Activated CD8-positive, alpha-beta T cell treated with anti-CD3 and anti-CD28 coated beads, Interleukin-2, amount 10 ng/mL, durations not matched to agents 7 days and 5 days (primary cell): ENCODE measurements around the gene HLA-DRB5. TPM values are rescaled to one million over a fixed set of nuclear protein-coding genes. Genes with fewer than 3 reads are reported as not detected.
A peak's percentile ranks its signal among the peaks of the same experiment; 100 is the strongest.
"Not testable (repeated sequence)": the region's sequence is repeated elsewhere in the genome, so short reads cannot be mapped to it uniquely, and the experiment has no call there.

Experiments used
- ATAC-seq: fragments of 150-1000 bp; cut with Tn5 transposase; one replicate; pipeline ENCODE4 v1.10.0; 2021; ENCODE audit warnings: moderate library complexity
- CTCF ChIA-PET: fragments of 350-600 bp; sonication (Branson Sonifier 250); formaldehyde crosslinking; loops from one replicate; lab custom pipeline; 2021; ENCODE audit warnings: antibody characterized with exemption; lab: Charles Lee
- POLR2A ChIA-PET: fragments of 350-600 bp; sonication (Branson Sonifier 250); formaldehyde crosslinking; loops from one replicate; lab custom pipeline; 2021; ENCODE audit warnings: antibody characterized with exemption; lab: Charles Lee
- DNase-seq: peaks from one replicate; pipeline ENCODE4 v3.0.0-alpha.2; 2020
- H3K27ac Mint-ChIP-seq: one replicate; pipeline ENCODE4 v1.8.0; 2021; ENCODE audit warnings: mild to moderate bottlenecking, mixed read lengths
- H3K27me3 Mint-ChIP-seq: one replicate; pipeline ENCODE4 v1.8.0; 2021; ENCODE audit warnings: low read depth, mixed read lengths
- H3K36me3 Mint-ChIP-seq: one replicate; pipeline ENCODE4 v1.8.0; 2021; ENCODE audit warnings: low read depth, mixed read lengths
- H3K4me1 Mint-ChIP-seq: one replicate; pipeline ENCODE4 v1.8.0; 2021; ENCODE audit warnings: low read depth, mixed read lengths
- H3K4me3 Mint-ChIP-seq: one replicate; pipeline ENCODE4 v1.8.0; 2021; ENCODE audit warnings: mild to moderate bottlenecking, mixed read lengths
- H3K9me3 Mint-ChIP-seq: one replicate; pipeline ENCODE4 v1.8.0; 2022; ENCODE audit warnings: mixed read lengths; ENCODE audit not compliant: insufficient read depth
- total RNA-seq, 2 experiments: library from RNA; stranded (reverse); gene quantifications; one replicate each; pipeline ENCODE4 v1.2.3, GENCODE V29; 2021

HLA-DRB5 gene
- total RNA-seq: 10 to 100 TPM; 15.0 to 16.9 TPM

DNA sequence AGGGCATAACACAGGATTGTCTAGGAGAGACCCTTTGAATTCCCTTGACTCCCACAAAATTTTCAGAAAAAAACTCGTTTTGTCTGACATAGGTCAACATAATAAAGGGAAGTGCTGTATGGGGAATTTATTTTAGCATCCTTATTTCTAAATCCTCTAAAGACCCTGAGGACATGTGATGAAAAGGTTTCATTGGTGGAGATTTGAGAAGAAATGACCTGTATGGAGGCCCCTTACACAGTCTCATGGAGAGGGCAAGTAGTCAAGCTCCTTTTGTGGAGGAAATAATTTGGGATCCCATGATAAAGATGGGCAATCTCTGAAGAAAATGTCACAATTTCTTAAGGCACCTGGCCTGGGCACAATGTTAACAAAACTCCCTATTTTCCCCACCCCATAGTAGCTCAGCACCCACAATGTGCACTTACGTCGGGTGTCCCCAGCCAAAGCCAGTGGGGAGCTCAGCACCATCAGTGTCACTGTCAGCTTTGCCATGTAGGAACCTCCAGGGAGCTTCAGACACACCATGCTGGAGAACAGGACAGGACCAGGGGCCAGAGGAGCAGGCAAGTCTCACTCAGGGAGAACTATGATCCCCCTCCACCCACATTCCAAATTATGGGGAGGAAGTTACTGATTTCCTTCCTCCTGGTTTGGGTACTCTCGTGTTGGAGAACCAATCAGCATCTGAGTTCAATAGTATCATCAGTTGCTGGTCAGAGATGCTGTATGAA is at the start of gene HLA-DRB5:
TSS of gene HLA-DRB5 (minus strand) at position 591 of the 734 bp plus-strand sequence. CDS start at position 528, 63 bp downstream.
- Mint-ChIP-seq H3K36me3 (no peaks in the 10 kb centered on the region), H3K9me3 (no peaks in the 10 kb centered on the region), H3K27ac (peak within 1 kb of the TSS; percentile 46), H3K4me1 (peaks cover 5% of the 10 kb centered on the region), H3K27me3 (peaks cover 18% of the 10 kb centered on the region), H3K4me3 (peak within 1 kb of the TSS; percentile 57)
- ATAC-seq: peak; percentile 47
- POLR2A ChIA-PET: no interaction called here
- DNase-seq: peak; percentile 21
- CTCF ChIA-PET: no interaction called here

DNA sequence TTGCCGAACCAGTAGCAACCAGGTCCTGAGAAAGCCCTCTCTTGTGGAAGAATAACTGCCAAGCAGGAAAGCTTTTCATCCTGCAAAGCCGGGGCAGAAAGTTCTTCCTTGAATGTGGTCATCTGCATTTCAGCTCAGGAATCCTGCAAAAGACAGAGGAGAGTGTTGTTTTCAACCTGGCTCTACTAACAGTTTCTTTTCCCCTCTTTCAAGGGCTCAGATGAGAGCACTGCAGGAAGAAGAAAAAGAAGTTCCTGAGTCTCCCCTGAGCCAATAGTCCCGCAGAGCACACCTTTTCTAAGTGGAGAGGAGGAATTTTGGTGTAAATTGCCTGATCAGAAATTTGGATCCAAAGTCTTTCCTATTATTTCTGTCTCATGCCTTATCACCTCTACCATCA is 48.9 kb upstream of the HLA-DRB5 start:
- POLR2A ChIA-PET: no interaction called here
- ATAC-seq: no peak
- peak overlapping the region; percentile 51 for H3K27ac Mint-ChIP-seq
- no peaks in the 10 kb centered on the region for H3K9me3 Mint-ChIP-seq
- no peak for DNase-seq
- peaks cover 32% of the 10 kb centered on the region for H3K4me1 Mint-ChIP-seq
- H3K4me3 Mint-ChIP-seq: peak overlapping the region; percentile 23
- peaks cover 30% of the 10 kb centered on the region for H3K36me3 Mint-ChIP-seq
- peaks cover 10% of the 10 kb centered on the region for H3K27me3 Mint-ChIP-seq
- CTCF ChIA-PET: no interaction called here

DNA sequence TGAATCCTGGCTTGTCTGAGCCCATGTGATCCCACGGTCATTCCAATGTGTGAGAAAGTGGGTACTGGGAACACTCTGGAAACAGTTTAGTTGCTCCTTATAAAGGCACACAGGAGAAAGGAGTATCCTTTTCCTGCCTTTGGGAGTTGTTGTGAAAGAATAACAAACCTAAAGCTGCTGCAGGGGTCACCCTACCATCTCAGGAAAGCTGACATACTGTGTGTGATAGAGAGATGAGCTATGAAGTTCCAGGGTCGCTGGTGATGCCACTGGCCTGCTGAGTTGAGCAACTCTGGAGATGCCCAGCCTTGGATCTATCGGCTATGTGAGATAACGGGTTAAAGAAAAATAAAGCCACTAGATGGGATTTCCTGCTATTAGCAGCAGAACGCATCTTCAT is 47.4 kb upstream of the HLA-DRB5 start:
- H3K27me3 Mint-ChIP-seq: peaks cover 13% of the 10 kb centered on the region
- CTCF ChIA-PET, H3K27ac Mint-ChIP-seq, H3K9me3 Mint-ChIP-seq, H3K4me3 Mint-ChIP-seq, ATAC-seq, POLR2A ChIA-PET, DNase-seq: not testable (repeated sequence)
- peaks cover 26% of the 10 kb centered on the region for H3K4me1 Mint-ChIP-seq
- peaks cover 25% of the 10 kb centered on the region for H3K36me3 Mint-ChIP-seq

DNA sequence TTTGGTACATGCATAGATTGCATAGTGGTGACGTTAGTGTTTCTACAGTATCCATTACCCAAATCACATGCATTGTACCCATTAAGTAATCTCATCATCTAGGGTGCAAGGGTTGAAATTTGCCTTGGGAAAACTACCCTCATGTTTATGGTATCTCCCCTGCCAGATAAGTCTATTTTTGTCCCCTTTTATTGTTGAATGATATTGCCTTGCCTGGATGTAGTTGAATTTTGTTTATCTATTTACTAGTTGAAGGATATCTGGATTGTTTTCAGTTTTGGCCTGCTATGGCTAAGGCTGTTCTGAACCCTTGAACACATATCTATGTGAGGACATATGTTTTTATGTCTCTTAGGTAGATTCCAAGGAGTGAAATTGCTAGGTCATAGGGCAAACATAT is 46.2 kb upstream of the HLA-DRB5 start:
- DNase-seq (no peak), ATAC-seq (no peak)
- ChIA-PET POLR2A (no interaction called here), CTCF (no interaction called here)
- no peaks in the 10 kb centered on the region for H3K9me3 Mint-ChIP-seq
- peaks cover 24% of the 10 kb centered on the region for H3K4me1 Mint-ChIP-seq
- H3K4me3 Mint-ChIP-seq: no peak overlapping the region
- peaks cover 16% of the 10 kb centered on the region for H3K27me3 Mint-ChIP-seq
- H3K36me3 Mint-ChIP-seq: peaks cover 21% of the 10 kb centered on the region
- H3K27ac Mint-ChIP-seq: no peak overlapping the region

DNA sequence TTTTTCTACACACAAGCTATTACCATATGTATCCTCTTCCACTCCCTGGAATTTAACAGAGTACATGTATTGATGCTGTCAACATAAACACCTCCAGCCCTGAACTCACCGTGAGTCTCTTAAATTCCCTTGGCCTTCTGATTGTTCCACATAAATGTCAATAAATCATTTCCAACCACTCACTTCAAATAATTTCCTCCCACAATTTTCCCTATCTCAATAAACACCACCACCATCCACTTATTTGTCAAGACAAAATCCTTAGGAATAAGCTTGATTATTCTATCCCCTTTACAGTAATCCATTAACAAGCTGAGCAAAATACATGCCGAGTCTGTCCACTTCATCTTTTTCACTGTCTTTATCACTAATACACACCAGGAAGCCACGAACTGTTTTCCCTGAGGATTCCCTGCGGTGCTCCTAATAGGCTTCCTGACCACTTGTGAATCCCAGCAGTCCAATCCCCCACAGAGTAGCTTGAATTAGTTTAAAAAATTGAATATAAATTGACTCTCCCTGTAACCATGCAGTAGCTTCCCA is 40.3 kb upstream of the HLA-DRB5 start:
- Mint-ChIP-seq H3K4me1 (peaks cover 15% of the 10 kb centered on the region), H3K27ac (peak overlapping the region; percentile 43), H3K9me3 (no peaks in the 10 kb centered on the region), H3K27me3 (peaks cover 34% of the 10 kb centered on the region), H3K4me3 (no peak overlapping the region), H3K36me3 (no peaks in the 10 kb centered on the region)
- POLR2A ChIA-PET: interaction anchor here (0.6 kb wide), 1 partner anchor 483 kb away, joined by 3 read pairs; no protein-coding TSS in a partner anchor
- CTCF ChIA-PET: interaction anchor here (0.8 kb wide), 1 partner anchor 122 kb away, joined by 3 read pairs; no protein-coding TSS in a partner anchor
- DNase-seq (no peak), ATAC-seq (no peak)

DNA sequence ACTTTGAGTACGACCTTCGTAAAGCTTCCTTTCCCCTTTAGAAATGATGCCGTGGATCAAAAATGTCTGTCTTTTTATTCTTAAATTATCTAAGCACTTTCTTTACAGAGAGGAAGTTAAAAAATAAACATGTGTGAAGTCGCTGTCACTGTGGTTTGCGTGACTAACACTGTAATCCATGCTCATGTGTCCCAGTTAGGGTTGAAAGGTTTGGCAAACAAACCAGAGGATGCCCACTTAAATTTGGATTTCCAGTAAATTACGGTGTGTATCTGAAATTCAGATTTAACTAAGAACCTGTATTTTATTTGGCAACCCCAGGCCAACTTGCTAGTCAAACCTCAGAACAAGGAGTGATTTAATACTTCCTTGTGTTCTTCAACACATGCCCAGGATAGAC is 38.5 kb upstream of the HLA-DRB5 start:
- POLR2A ChIA-PET: no interaction called here
- peak; percentile 22 for DNase-seq
- Mint-ChIP-seq H3K4me1 (peaks cover 15% of the 10 kb centered on the region), H3K9me3 (no peaks in the 10 kb centered on the region), H3K27me3 (peaks cover 31% of the 10 kb centered on the region), H3K4me3 (no peak overlapping the region), H3K36me3 (no peaks in the 10 kb centered on the region), H3K27ac (peak overlapping the region; percentile 50)
- ATAC-seq: no peak
- CTCF ChIA-PET: no interaction called here

DNA sequence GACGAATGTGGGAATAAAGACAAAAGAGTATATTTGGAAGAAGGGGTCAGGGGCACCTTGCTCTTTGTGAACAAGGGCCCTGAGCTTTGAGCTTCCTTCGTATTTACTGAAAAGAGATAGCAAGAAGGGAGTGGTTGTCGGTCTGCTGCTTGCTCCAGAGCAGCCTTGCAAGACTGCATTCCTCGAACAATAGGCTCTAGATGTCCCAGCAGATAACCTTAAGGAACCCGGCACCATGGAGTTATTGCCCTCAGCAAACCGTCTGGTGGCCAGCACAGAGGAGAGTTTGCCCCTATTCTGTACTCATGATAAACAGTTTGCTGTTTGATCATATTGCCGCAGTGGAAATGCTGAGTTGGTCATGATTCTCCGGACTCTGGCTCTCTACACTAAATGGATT is 36.9 kb upstream of the HLA-DRB5 start:
- H3K9me3 Mint-ChIP-seq: no peaks in the 10 kb centered on the region
- H3K27ac Mint-ChIP-seq: no peak overlapping the region
- ATAC-seq (no peak), DNase-seq (no peak)
- ChIA-PET POLR2A (no interaction called here), CTCF (no interaction called here)
- peaks cover 15% of the 10 kb centered on the region for H3K4me1 Mint-ChIP-seq
- peaks cover 38% of the 10 kb centered on the region for H3K27me3 Mint-ChIP-seq
- H3K4me3 Mint-ChIP-seq: no peak overlapping the region
- no peaks in the 10 kb centered on the region for H3K36me3 Mint-ChIP-seq

DNA sequence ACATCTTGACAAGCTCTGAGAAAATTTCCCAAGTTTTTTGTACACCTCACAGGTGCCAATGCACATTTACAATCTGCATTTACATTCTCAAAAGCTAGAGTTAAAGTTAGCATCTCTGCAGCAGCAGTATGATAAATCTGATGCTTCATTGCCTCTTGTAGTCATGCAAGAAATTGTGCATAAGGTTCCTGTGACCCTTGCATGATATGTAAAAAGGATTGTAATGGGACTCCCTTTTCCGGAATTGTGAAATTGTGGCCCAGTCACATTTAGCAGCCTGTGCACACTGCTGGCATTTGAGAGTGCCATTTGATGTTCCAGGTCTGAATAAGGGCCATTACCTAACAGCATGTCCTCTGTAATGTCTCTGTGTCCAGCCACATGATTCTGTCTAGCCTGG is 35.4 kb upstream of the HLA-DRB5 start:
- Mint-ChIP-seq H3K27ac (no peak overlapping the region), H3K9me3 (no peaks in the 10 kb centered on the region), H3K36me3 (no peaks in the 10 kb centered on the region), H3K4me3 (no peak overlapping the region), H3K4me1 (peaks cover 12% of the 10 kb centered on the region), H3K27me3 (peaks cover 32% of the 10 kb centered on the region)
- ATAC-seq (no peak), DNase-seq (no peak)
- ChIA-PET POLR2A (no interaction called here), CTCF (no interaction called here)

DNA sequence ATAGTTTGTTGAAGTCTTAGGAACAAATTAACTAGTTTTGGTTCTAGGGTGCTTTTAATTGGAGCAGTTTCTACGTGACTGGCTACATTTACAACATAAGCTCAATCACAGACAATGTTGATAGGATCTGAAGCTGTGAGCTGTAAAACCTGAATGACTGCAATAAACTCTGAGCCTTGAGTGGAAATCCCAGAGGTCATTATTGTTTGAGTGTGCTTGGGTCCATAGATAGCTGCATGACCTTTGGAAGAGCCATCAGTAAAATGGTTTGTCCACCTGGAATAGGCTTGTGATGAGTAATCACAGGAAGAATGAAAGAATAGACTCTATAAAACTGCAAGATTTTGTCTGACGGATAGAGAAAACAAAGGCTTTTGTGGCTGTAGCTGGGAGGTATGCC is 32.9 kb upstream of the HLA-DRB5 start:
- Mint-ChIP-seq H3K27me3 (peaks cover 32% of the 10 kb centered on the region), H3K27ac (no peak overlapping the region), H3K4me3 (no peak overlapping the region), H3K4me1 (peaks cover under 1% of the 10 kb centered on the region), H3K9me3 (no peaks in the 10 kb centered on the region), H3K36me3 (no peaks in the 10 kb centered on the region)
- DNase-seq (no peak), ATAC-seq (no peak)
- ChIA-PET POLR2A (no interaction called here), CTCF (no interaction called here)

DNA sequence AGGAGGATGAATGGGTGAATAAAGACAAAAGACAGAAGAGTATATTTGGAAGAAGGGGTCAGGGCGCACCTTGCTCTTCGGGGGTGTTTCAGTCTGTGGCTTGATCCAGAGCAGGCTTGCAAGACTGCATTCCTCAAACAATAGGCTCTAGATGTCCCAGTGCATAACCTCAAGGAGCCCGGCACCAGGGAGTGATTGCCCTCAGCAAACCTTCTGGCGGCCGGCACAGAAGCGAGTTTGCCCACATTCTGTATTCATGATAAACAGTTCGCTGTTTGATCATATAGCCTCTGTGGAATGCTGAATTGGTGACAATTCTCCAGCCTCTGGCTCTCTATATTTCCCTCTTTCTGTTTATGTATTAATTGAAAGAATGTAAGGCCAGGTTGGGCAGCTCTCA is 29.7 kb upstream of the HLA-DRB5 start:
- Mint-ChIP-seq H3K27ac (no peak overlapping the region), H3K4me3 (no peak overlapping the region), H3K36me3 (no peaks in the 10 kb centered on the region), H3K27me3 (peaks cover 31% of the 10 kb centered on the region), H3K9me3 (no peaks in the 10 kb centered on the region), H3K4me1 (no peaks in the 10 kb centered on the region)
- ATAC-seq: no peak
- DNase-seq: no peak
- ChIA-PET CTCF (no interaction called here), POLR2A (no interaction called here)

DNA sequence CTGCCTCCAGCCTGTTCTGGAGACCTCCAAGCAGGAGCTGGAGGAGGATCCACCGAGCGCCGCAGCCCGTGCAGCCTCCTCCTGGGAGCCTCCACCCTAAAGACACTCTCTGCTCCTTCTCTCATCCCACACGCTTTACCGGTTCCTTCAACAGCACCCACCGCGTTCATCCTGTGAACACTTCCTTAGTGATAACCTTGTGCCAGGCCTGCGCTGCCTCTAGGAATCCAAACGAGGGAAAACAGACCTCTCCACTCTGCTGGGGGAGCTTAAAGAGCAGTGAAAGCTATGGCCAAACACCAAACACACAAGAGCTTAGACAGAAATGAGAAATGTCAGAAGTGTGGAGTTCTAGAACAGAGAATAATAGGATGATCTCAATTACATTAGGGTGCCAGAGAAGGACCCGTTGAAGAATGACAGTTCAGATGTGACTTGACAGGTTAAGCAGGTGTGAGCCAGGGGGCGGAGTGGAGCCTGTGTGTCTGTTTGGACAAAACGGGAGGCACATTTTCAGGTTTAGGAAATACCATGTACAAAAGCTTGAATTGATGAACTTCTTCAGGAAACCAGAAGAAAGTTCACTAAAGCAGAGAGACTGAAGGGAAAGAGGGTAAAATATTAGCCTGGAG is 28.5 kb upstream of the HLA-DRB5 start:
- H3K27me3 Mint-ChIP-seq: peaks cover 27% of the 10 kb centered on the region
- no peak for DNase-seq
- CTCF ChIA-PET: no interaction called here
- H3K4me3 Mint-ChIP-seq: no peak overlapping the region
- no peaks in the 10 kb centered on the region for H3K9me3 Mint-ChIP-seq
- POLR2A ChIA-PET: no interaction called here
- H3K36me3 Mint-ChIP-seq: no peaks in the 10 kb centered on the region
- ATAC-seq: no peak
- no peak overlapping the region for H3K27ac Mint-ChIP-seq
- no peaks in the 10 kb centered on the region for H3K4me1 Mint-ChIP-seq
